ENCODE data around the gene GPR137. TPM values are rescaled to one million over a fixed set of nuclear protein-coding genes. Genes with fewer than 3 reads are reported as not detected.

GPR137 gene
- total and polyA plus RNA-seq, 9 of the 15 experiments (the other 6 are each of a cell fraction or from before 2014, with no cell fraction given) = 0.32 to 26.7 (median 10.7) TPM

GRCh38 chr11:64305075-64305690, 19.5 kb downstream of the GPR137 start, which contains the start of gene ESRRA (continued):
- no peak for TF ChIP-seq MGA (IDR thresholded peaks at IDR 0.05)
- TF ChIP-seq MTA2 (IDR thresholded peaks at IDR 0.05; ENCODE audit: low read depth) = no peak
- TF ChIP-seq, protein P1, sequence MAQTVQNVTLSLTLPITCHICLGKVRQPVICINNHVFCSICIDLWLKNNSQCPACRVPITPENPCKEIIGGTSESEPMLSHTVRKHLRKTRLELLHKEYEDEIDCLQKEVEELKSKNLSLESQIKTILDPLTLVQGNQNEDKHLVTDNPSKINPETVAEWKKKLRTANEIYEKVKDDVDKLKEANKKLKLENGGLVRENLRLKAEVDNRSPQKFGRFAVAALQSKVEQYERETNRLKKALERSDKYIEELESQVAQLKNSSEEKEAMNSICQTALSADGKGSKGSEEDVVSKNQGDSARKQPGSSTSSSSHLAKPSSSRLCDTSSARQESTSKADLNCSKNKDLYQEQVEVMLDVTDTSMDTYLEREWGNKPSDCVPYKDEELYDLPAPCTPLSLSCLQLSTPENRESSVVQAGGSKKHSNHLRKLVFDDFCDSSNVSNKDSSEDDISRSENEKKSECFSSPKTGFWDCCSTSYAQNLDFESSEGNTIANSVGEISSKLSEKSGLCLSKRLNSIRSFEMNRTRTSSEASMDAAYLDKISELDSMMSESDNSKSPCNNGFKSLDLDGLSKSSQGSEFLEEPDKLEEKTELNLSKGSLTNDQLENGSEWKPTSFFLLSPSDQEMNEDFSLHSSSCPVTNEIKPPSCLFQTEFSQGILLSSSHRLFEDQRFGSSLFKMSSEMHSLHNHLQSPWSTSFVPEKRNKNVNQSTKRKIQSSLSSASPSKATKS (CRISPR knock-in tag; IDR thresholded peaks at IDR 0.05) = no peak
- TF ChIP-seq TAF9B (IDR thresholded peaks at IDR 0.05; ENCODE audit: partially characterized antibody) = no peak
- TF ChIP-seq FOXA3 (CRISPR knock-in tag; conservative IDR thresholded peaks at IDR 0.05 in 1 of 2, IDR thresholded peaks at IDR 0.05 in 1 of 2) = no peak
- TF ChIP-seq E2F1 (CRISPR knock-in tag; IDR thresholded peaks at IDR 0.05) = no peak; the same call in 1 of the 2 replicates
- peak; percentile 23; the same call in 1 of the 2 replicates for TF ChIP-seq PHF8 (IDR thresholded peaks at IDR 0.05; ENCODE audit: borderline replicate concordance, low read length)
- TF ChIP-seq LARP7 (IDR thresholded peaks at IDR 0.05) = no peak
- TF ChIP-seq, protein P2, sequence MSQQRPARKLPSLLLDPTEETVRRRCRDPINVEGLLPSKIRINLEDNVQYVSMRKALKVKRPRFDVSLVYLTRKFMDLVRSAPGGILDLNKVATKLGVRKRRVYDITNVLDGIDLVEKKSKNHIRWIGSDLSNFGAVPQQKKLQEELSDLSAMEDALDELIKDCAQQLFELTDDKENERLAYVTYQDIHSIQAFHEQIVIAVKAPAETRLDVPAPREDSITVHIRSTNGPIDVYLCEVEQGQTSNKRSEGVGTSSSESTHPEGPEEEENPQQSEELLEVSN (IDR thresholded peaks at IDR 0.05; ENCODE audit: borderline replicate concordance in 1 of 2, extremely low read depth in 1 of 2, insufficient read depth in 1 of 2, insufficient read length in 1 of 2, low read depth in 1 of 2, low read length in 1 of 2, poor library complexity in 1 of 2, severe bottlenecking in 1 of 2) = peak in 1 of 2 experiments; percentile 17
